Activated T-cell treated with anti-CD3 and anti-CD28 coated beads, Interleukin-2, amount 50 U/mL, for 48 hours (primary cell): ENCODE data around the gene INSYN2B.
A peak's percentile ranks its signal among the peaks of the same experiment; 100 is the strongest.

ENCODE experiments used
- DNase-seq, 2 experiments: peaks; one replicate each; pipeline ENCODE4 v3.0.0-alpha.2; 2020

Gene INSYN2B

GRCh38 chr5:169840405-169840804, 139.9 kb downstream of the INSYN2B start:
- no peak for DNase-seq

- DNase-seq = no peak
Observed at GRCh38 chr5:169838688-169839087, 141.6 kb downstream of the INSYN2B start.

DNA sequence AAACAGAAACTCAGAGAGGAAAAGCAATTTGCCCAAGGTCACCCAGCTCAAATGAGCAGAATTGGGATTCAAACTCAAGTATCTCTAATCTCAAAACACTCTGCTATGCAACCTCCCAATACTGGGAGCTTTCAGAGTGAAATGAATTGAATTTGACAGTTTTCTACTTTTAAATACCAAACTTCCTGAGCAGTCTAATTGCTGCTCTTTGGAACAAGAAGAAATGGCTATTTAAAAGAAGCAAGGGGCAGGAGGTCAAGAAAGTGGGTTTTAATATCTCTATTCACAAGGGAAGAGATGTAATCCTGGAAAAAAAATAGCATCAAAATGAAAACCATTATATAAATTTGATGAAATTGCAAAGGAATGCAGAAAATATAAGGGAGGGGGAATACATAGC, 142.6 kb downstream of the INSYN2B start:
- DNase-seq = no peak

DNA sequence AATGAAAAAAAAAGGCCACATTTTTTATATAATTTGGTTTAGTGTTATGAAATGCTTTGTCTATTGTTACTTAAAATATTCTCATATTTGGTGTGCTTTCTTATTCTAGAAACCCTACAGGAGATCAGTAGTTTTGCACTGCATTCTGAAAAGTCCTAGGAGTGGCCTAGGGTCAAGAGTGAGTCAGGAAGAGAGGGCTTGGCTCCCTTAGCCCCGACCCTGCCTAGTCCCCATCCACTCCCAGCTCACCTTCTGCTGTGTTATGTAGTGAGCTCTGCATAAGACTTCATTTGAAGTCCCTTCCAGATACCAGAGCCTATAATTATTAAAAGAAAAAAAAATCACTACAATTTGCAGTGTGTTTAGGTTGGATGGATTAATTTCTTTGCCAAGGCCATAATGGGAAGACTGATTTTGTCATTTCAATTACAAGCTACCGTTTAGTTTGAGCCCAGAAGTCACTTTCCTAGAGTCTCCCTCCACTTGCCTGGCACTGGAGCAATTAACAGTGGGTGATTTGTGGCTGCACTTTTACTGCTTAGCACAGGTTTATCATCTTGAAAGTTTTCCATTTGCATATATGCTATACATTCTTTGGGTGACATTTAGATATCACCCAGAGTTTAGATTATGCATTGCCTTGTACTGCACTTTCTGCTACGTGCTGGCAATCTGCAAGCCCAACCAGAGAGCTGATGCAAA, 143.3 kb downstream of the INSYN2B start:
- no peak for DNase-seq

DNA sequence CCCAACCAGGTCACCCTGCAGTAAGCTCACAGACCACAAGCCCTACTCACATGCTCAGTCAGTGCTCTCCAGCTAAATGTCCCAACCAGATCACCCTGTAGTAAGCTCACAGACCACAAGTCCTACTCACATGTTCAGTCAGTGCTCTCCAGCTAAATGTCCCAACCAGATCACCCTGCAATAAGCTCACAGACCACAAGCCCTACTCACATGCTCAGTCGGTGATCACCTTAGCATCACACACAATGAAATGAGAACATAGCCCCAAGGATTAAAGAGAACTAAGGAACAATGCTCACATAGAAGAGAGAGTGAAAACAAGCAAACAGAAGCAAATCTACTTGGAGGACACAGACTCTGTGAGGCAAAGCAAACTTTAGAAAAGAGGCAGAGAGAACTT, 145.8 kb downstream of the INSYN2B start:
- peak; percentile 24 to 41 for DNase-seq

DNA sequence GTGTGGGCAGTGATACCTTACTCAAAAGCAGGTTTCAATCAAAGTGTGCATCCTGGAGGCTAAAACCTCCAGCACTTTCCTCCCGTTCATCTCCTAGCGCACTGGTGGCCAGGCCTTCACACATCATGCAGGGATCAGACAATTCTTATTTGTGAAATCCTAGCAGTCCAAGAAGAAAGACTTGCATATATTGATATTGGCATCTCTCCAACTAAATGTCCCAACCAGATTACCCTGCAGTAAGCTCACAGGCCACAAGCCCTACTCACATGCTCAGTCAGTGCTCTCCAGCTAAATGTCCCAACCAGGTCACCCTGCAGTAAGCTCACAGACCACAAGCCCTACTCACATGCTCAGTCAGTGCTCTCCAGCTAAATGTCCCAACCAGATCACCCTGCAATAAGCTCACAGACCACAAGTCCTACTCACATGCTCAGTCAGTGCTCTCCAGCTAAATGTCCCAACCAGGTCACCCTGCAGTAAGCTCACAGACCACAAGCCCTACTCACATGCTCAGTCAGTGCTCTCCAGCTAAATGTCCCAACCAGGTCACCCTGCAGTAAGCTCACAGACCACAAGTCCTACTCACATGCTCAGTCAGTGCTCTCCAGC, 146.5 kb downstream of the INSYN2B start:
- peak in 1 of 2 experiments; percentile 26 for DNase-seq

GRCh38 chr5:169832845-169833244, 147.4 kb downstream of the INSYN2B start:
- no peak for DNase-seq

GRCh38 chr5:169832304-169832703, 148.0 kb downstream of the INSYN2B start:
- no peak for DNase-seq

DNA sequence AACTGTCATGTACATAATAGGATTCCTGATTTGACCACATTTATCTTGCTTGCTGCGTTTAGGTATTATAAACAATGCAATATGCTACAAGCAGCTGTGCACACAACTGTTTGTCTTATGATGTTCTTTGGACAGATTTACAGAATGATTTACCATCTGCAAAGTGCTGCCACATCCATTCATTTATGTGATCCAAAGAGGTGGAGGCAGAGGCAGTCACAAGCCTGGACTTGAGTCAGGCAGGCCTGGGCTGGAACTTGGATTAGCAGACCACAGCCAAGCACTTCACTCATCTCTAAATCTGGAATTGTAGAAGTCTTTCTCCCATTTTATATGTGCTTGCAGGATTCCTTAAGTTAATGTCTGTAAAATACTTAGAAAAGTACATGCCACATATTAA, 149.0 kb downstream of the INSYN2B start:
- no peak for DNase-seq

DNA sequence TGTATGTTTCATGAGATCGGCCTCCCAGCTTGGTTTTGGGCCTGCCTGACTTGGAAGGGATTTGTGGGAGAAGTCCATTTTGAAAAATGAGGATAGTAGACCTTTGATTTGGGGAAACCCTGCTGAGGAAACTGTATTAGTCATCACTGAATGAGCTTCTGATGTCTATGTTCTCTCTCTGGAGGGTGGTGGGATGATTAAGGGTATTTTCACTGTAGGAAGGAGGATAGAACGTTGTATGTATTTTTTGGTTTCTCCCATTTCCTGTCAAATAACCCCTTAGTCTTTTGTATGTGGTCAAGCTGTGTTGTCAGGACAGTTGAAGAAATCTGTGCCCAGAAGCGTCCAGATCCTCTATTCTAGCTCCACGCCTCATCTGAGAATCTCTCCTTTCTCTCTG, 151.9 kb downstream of the INSYN2B start:
- DNase-seq = no peak

DNA sequence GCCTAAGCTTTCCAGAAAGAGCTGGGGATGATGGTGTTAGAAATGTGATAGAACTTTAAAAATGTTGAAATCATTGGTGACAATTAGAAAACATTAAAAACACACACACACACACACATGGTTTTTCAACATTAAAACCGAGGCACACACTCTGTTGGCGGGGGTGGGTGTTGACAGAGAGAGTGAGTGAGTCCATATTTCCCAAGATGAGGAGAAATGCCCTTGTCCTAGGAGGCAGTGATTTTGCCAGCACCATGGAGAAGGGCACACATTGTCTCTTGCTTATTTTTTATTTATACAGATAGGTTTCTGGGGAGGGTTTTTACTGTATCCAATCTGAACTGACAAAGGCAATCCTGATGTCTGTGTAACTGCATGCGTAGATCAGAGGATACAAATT, 152.5 kb downstream of the INSYN2B start:
- no peak for DNase-seq

GRCh38 chr5:169826618-169827017, 153.7 kb downstream of the INSYN2B start:
- no peak for DNase-seq

DNA sequence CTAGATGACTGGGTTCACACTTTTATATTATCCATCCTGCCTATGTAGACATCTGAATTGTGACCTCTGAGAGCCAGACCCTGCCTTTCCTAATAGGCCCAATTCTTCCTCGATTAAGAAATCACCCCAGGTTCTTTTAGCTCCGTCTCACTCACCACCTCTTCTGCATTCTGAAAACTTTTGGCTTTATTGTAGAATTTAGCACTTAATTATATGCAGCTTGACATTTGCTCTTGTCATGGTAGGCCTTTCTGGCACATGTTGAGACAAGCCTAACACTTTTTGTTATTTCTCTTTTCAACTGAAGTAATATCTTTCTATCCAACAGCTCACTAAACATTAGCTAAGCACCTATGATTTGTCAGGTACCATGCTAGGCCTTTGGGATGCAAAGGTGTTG, 163.3 kb downstream of the INSYN2B start:
- DNase-seq = no peak

DNA sequence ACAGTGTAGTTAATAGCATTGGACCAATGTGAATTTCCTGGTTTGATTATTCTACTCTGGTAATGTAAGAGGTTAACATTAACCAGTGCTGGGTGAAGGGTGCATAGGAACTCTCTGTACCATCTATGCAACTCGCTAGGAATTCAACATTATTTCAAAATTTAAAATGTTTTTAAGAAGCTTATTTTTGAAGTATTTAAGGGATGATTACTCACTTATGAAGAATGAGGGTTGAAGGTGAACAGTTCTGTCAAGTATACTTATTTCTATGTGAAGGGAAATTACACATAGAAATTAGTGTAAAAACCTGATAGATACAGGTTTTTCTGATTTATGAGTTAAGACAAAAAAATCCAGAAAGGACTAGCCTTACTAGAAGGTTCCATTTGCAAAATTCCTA, 165.8 kb downstream of the INSYN2B start:
- DNase-seq = no peak
